ENCODE data around the gene SMARCAL1. TPM values are rescaled to one million over a fixed set of nuclear protein-coding genes. Genes with fewer than 3 reads are reported as not detected.

SMARCAL1 gene
- total and polyA plus RNA-seq, 2 of the 4 experiments (the other 2 are of a cell fraction), result 13.6 to 21.0 TPM

DNA sequence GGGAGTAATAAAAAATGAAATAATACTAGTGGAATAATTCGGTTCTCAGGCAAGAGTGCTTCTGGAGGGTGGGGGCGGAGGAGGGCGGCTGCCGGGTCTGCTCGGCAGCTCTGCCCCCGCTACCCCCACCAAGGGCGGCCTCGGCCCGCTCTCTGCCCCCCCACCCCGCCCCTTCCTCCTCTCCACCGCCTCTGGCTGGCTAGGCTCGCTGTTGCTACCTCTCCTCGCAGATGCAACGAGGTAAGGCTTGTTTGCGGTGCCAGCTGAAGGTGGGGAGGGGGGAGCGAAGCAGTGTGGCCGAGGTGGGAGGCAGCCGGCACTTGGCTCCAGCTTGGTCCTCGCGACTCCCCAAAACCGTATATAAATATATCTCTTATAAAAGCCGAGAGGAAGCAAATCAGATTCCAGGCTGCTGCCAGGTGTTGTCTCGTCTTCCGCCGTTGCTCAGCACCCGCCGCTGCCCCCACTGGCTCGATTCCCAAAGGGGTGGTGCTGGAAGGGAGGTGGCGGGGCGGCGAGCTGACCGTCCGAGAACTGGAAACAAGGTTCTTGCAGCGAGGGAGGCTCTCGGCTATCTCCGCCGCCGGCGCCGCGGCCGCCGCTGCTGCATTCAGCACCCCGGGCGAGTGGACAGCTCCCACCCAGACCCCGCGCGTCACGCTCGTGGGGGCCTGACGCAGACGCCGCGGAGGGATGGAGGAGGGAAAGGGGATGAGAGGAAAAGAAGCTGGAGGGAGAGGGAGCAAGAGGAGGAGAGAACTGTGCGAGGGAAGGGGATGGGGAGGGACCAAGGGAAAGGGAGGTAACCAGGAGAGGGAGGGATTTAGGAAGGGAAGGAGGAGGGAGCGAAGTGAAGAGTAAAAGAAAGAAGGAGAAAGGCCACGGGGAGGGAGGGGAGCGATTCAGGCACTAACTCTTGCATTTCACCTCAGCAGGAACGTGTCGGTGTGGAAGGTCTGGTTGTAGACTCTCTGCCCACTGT, 40.3 kb upstream of the SMARCAL1 start, which contains the start of gene MARCHF4:
Gene MARCHF4, minus strand, starts transcription at position 763 of the 982 bp plus-strand sequence. CDS start 2,223 bp downstream, outside the sequence.
- Histone ChIP-seq H4K91ac (ENCODE audit: insufficient read depth, low read depth, low read length) (peak within 1 kb of the TSS; percentile 96), H2BK120ac (ENCODE audit: low read depth, low read length) (peak within 1 kb of the TSS; percentile 97), H3K18ac (ENCODE audit: low read depth, low read length) (peak within 1 kb of the TSS; percentile 81), H3K14ac (replicated peaks; ENCODE audit: low read depth, low read length) (peak within 1 kb of the TSS; percentile 92), H2BK15ac (ENCODE audit: low read depth, low read length) (peak within 1 kb of the TSS; percentile 86), H3K4me3 (ENCODE audit: insufficient read depth, low read depth, low read length) (peak within 1 kb of the TSS; percentile 59), H3K79me1 (ENCODE audit: low read depth in 1 of 2, low read length in 2 of 2) (peaks cover 10 to 40% of the 10 kb centered on the region in 2 experiments), H3K9me1 (ENCODE audit: insufficient read depth, low read length) (peaks cover 13% of the 10 kb centered on the region; the same call in 1 of the 2 replicates), H3K9ac (ENCODE audit: low read depth, low read length) (peak within 1 kb of the TSS; percentile 65), H3K9me3 (ENCODE audit: control insufficient read depth, insufficient read depth, low read length) (no peaks in the 10 kb centered on the region), H3K56ac (ENCODE audit: extremely low read depth, insufficient read depth, low read length) (peak within 1 kb of the TSS; percentile 99), H4K20me1 (ENCODE audit: insufficient read depth, low read length) (peaks cover 15% of the 10 kb centered on the region), H2BK5ac (ENCODE audit: low read depth, low read length, poor library complexity, severe bottlenecking) (peak within 1 kb of the TSS; percentile 90), H3K23ac (ENCODE audit: low read depth, low read length) (peak within 1 kb of the TSS; percentile 100), H3K4ac (ENCODE audit: low read depth, low read length) (peak within 1 kb of the TSS; percentile 94), H2AFZ (replicated peaks; ENCODE audit: low read length, poor library complexity) (peak within 1 kb of the TSS; percentile 89), H2AK5ac (ENCODE audit: low read depth, low read length) (peak within 1 kb of the TSS; percentile 96), H3K27me3 (ENCODE audit: control insufficient read depth, insufficient read depth, low read length) (no peaks in the 10 kb centered on the region), H3K27ac (ENCODE audit: insufficient read depth, low read length) (peak within 1 kb of the TSS; percentile 74), H3K4me2 (ENCODE audit: low read depth, low read length) (peak within 1 kb of the TSS; percentile 92), H2BK20ac (ENCODE audit: low read depth, low read length) (peak within 1 kb of the TSS; percentile 95), H4K8ac (ENCODE audit: low read depth in 2 of 2, low read length in 2 of 2) (peak within 1 kb of the TSS; percentile 77 to 93), H2AK9ac (replicated peaks; ENCODE audit: low read depth, low read length, poor library complexity) (peak within 1 kb of the TSS; percentile 95), H3K4me1 (ENCODE audit: control insufficient read depth, insufficient read depth, low read length) (peaks cover 6% of the 10 kb centered on the region), H3K36me3 (ENCODE audit: control insufficient read depth, insufficient read depth, low read length) (no peaks in the 10 kb centered on the region), H4K5ac (ENCODE audit: low read depth, low read length) (peak within 1 kb of the TSS; percentile 44; the same call in 1 of the 2 replicates)
- POLR2A ChIA-PET (ENCODE audit: unreplicated experiment), result interaction anchor here (0.9 to 1.0 kb wide), 2 partner anchors 14 to 262 kb away, joined by 3 to 5 read pairs; no protein-coding TSS in a partner anchor
- dilution Hi-C loops (cut with HindIII; ENCODE audit: low sequenced_read_pairs, unreplicated experiment) (no loop called here), intact Hi-C loops (cut with micrococcal nuclease) (loop anchor here (1.0 to 2.0 kb wide), 4 partner anchors 23 to 155 kb away; partner anchors contain the start of genes RPL37A and SMARCAL1), in situ Hi-C loops (cut with MboI; ENCODE audit: low sequenced_read_pairs) (no loop called here)
- peak; percentile 76 for ATAC-seq (ENCODE audit: low read depth)
- WGBS, 2 experiments (ENCODE audit: extremely low coverage in 2 of 2, insufficient read length in 1 of 2), result 0% methylated on average over 21 of the region's 60 CpGs; no CpG with 5 or more reads in 1 of the 2 experiments
- CTCF ChIA-PET, result interaction anchor here (0.7 to 1.2 kb wide), 3 partner anchors 18 to 222 kb away, joined by 3 to 6 read pairs (median 5); no protein-coding TSS in a partner anchor
- no TSS peak for BruUV-seq (replicated peaks)
- peak; percentile 90 for DNase-seq
- TF ChIP-seq MXI1 (IDR thresholded peaks at IDR 0.05; ENCODE audit: borderline replicate concordance, low read depth, low read length) (peak; percentile 98), SMC3 (IDR thresholded peaks at IDR 0.05; ENCODE audit: low read depth, low read length) (peak; percentile 34; the same call in 1 of the 2 replicates), RAD21 (IDR thresholded peaks at IDR 0.05; ENCODE audit: low read length) (peak; percentile 32), NFE2L2 (IDR thresholded peaks at IDR 0.05; ENCODE audit: low read depth, low read length) (0 out of 2 replicates have a peak, but pooled peaks have one; percentile 36), RCOR1 (IDR thresholded peaks at IDR 0.05; ENCODE audit: insufficient replicate concordance, low read length) (peak; percentile 97), POLR2A (IDR thresholded peaks at IDR 0.05; ENCODE audit: low read depth, low read length) (peak; percentile 27), CHD1 (IDR thresholded peaks at IDR 0.05; ENCODE audit: low read depth, low read length) (no peak), RFX5 (IDR thresholded peaks at IDR 0.05; ENCODE audit: low read depth, low read length) (no peak), BHLHE40 (IDR thresholded peaks at IDR 0.05; ENCODE audit: low read depth, low read length) (peak; percentile 53; the same call in 1 of the 2 replicates), MAFK (IDR thresholded peaks at IDR 0.05; ENCODE audit: low read depth, low read length) (no peak), CEBPB (IDR thresholded peaks at IDR 0.05; ENCODE audit: low read depth, low read length) (no peak)
- TF ChIP-seq, protein P1, sequence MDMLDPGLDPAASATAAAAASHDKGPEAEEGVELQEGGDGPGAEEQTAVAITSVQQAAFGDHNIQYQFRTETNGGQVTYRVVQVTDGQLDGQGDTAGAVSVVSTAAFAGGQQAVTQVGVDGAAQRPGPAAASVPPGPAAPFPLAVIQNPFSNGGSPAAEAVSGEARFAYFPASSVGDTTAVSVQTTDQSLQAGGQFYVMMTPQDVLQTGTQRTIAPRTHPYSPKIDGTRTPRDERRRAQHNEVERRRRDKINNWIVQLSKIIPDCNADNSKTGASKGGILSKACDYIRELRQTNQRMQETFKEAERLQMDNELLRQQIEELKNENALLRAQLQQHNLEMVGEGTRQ (IDR thresholded peaks at IDR 0.05; ENCODE audit: low read depth, low read length), result peak; percentile 5; the same call in 1 of the 2 replicates
- TF ChIP-seq, protein P2, sequence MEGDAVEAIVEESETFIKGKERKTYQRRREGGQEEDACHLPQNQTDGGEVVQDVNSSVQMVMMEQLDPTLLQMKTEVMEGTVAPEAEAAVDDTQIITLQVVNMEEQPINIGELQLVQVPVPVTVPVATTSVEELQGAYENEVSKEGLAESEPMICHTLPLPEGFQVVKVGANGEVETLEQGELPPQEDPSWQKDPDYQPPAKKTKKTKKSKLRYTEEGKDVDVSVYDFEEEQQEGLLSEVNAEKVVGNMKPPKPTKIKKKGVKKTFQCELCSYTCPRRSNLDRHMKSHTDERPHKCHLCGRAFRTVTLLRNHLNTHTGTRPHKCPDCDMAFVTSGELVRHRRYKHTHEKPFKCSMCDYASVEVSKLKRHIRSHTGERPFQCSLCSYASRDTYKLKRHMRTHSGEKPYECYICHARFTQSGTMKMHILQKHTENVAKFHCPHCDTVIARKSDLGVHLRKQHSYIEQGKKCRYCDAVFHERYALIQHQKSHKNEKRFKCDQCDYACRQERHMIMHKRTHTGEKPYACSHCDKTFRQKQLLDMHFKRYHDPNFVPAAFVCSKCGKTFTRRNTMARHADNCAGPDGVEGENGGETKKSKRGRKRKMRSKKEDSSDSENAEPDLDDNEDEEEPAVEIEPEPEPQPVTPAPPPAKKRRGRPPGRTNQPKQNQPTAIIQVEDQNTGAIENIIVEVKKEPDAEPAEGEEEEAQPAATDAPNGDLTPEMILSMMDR (conservative IDR thresholded peaks at IDR 0.05; ENCODE audit: low read depth, low read length), result no peak

All from IMR-90 (cell line).